Left lobe of liver (tissue), 2 donors: ENCODE data around the gene PLAC1. TPM values are rescaled to one million over a fixed set of nuclear protein-coding genes. Genes with fewer than 3 reads are reported as not detected.

Source experiments
- ATAC-seq: fragments of 200-7000 bp; cut with Tn5 transposase; one replicate; pipeline ENCODE4 v1.9.1; 2020; ENCODE audit warnings: mild to moderate bottlenecking, moderate library complexity
- DNase-seq: peaks from one replicate; pipeline ENCODE4 v3.0.0-alpha.2; 2020; ENCODE audit warnings: low spot score
- total RNA-seq: library from RNA; stranded (reverse); gene quantifications from one replicate; pipeline ENCODE4 v1.2.1, GENCODE V29; 2021
- donor health status: DM: no; HTN: no; CAD: no; lungs with moderate emphysema.
- donor health status: DM: no; HTN: yes; CAD: no.

PLAC1 gene
- not detected for total RNA-seq

GRCh38 chrX:134658002-134658759, at the start of gene PLAC1:
Gene PLAC1 (minus strand): TSS chrX:134658471. CDS start chrX:134566682, 91,789 bp downstream.
- ATAC-seq (no peak), DNase-seq (no peak)

GRCh38 chrX:134706138-134706537, 47.9 kb upstream of the PLAC1 start:
- ATAC-seq (no peak), DNase-seq (no peak)

GRCh38 chrX:134695999-134696398, 37.7 kb upstream of the PLAC1 start:
- ATAC-seq (no peak), DNase-seq (no peak)

- DNase-seq (no peak), ATAC-seq (no peak)
These were observed 36.4 kb upstream of the PLAC1 start for GRCh38 chrX:134694333-134695322.

- no peak for ATAC-seq
- DNase-seq: no peak
These were observed 35.4 kb upstream of the PLAC1 start for GRCh38 chrX:134693644-134694043.

GRCh38 chrX:134692990-134693389, 34.7 kb upstream of the PLAC1 start:
- ATAC-seq (no peak), DNase-seq (no peak)

GRCh38 chrX:134692233-134692632, 34.0 kb upstream of the PLAC1 start:
- DNase-seq (no peak), ATAC-seq (no peak)

- no peak for ATAC-seq
- DNase-seq: no peak
These were observed 33.2 kb upstream of the PLAC1 start for GRCh38 chrX:134691453-134691852.

GRCh38 chrX:134688839-134689238, 30.6 kb upstream of the PLAC1 start:
- DNase-seq (no peak), ATAC-seq (no peak)

GRCh38 chrX:134688031-134688823, 30.0 kb upstream of the PLAC1 start:
- ATAC-seq: no peak
- no peak for DNase-seq

GRCh38 chrX:134685668-134686067, 27.4 kb upstream of the PLAC1 start:
- ATAC-seq (no peak), DNase-seq (no peak)

- ATAC-seq: no peak
These were observed 26.7 kb upstream of the PLAC1 start for GRCh38 chrX:134684956-134685355.

GRCh38 chrX:134683351-134684005, 25.2 kb upstream of the PLAC1 start:
- no peak for DNase-seq

More at GRCh38 chrX:134684956-134685355, 26.7 kb upstream of the PLAC1 start:
- DNase-seq: no peak

GRCh38 chrX:134682081-134682480, 23.8 kb upstream of the PLAC1 start:
- ATAC-seq (no peak), DNase-seq (no peak)

More at GRCh38 chrX:134683351-134684005, 25.2 kb upstream of the PLAC1 start:
- no peak for ATAC-seq

GRCh38 chrX:134679644-134680043, 21.4 kb upstream of the PLAC1 start:
- DNase-seq: no peak
- ATAC-seq: no peak

- ATAC-seq: no peak
- no peak for DNase-seq
These were observed 20.9 kb upstream of the PLAC1 start for GRCh38 chrX:134679221-134679620.

- no peak for DNase-seq
- no peak for ATAC-seq
These were observed 19.1 kb upstream of the PLAC1 start for GRCh38 chrX:134677332-134677731.

GRCh38 chrX:134676436-134676835, 18.2 kb upstream of the PLAC1 start:
- ATAC-seq (no peak), DNase-seq (no peak)

GRCh38 chrX:134673123-134673522, 14.9 kb upstream of the PLAC1 start:
- DNase-seq: no peak
- no peak for ATAC-seq

GRCh38 chrX:134672101-134672500, 13.8 kb upstream of the PLAC1 start:
- no peak for ATAC-seq
- DNase-seq: no peak
